Mesothelial cell of epicardium (in vitro differentiated cells): Measurements from ENCODE around the gene COL19A1. TPM values are rescaled to one million over a fixed set of nuclear protein-coding genes. Genes with fewer than 3 reads are reported as not detected.

Experiments
- DNase-seq, 2 experiments: peaks; one replicate each; pipeline ENCODE4 v3.0.0; 2021; ENCODE audit warnings: low spot score in 2 of 2; ENCODE audit not compliant: unreplicated experiment in 2 of 2
- H3K27ac Mint-ChIP-seq: 2 replicates; pipeline ENCODE4 v1.8.0; 2021; ENCODE audit warnings: mixed read lengths
- H3K27me3 Mint-ChIP-seq: 2 replicates; pipeline ENCODE4 v1.8.0; 2021; ENCODE audit warnings: low read depth, mixed read lengths
- H3K36me3 Mint-ChIP-seq: 2 replicates; pipeline ENCODE4 v1.8.0; 2021; ENCODE audit warnings: mixed read lengths
- H3K4me1 Mint-ChIP-seq: 2 replicates; pipeline ENCODE4 v1.8.0; 2021; ENCODE audit warnings: mixed read lengths
- H3K4me3 Mint-ChIP-seq: 2 replicates; pipeline ENCODE4 v1.8.0; 2021; ENCODE audit warnings: mild to moderate bottlenecking, moderate library complexity, mixed read lengths
- H3K9me3 Mint-ChIP-seq: 2 replicates; pipeline ENCODE4 v1.8.0; 2021; ENCODE audit warnings: mixed read lengths
- total RNA-seq: library from RNA; stranded (reverse); gene quantifications from 3 replicates; pipeline ENCODE4 v1.2.1, GENCODE V29; 2021
- TF ChIP-seq, protein P1 (sequence below): fragments of 200-600 bp; sonication (generic); IDR thresholded peaks from one replicate; pipeline ENCODE4 v1.5.0; 2021; ENCODE audit warnings: antibody characterized with exemption; ENCODE audit not compliant: unreplicated experiment

COL19A1 gene
- total RNA-seq, 1 donor from 2014 or later: 0.25 TPM

GRCh38 chr6:70151616-70152015 lies 285.3 kb downstream of the COL19A1 start:
- Mint-ChIP-seq H3K36me3 (no peaks in the 10 kb centered on the region), H3K4me3 (no peak overlapping the region)

DNA sequence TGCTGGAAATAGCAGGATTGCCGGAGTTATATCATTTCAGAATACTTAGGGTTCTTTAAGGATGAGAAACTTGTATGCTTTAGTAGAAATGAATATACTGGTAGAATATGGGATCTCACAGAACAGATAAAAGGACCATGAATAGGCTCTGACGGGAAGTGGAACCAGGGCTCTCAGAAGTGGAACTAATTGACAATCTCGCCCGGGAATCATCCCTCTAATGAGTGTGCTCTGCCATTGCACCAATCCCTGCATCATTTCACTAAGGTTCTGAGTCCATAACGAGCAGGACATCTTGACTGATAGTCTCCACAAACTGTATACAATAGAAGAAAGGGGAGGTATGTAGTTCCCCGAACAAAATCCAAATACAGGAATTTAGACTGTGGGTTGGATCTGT lies 286.4 kb downstream of the COL19A1 start:
- H3K4me3 Mint-ChIP-seq: no peak overlapping the region
- no peaks in the 10 kb centered on the region for H3K36me3 Mint-ChIP-seq
- no peak overlapping the region for H3K27ac Mint-ChIP-seq
- H3K9me3 Mint-ChIP-seq: no peaks in the 10 kb centered on the region
- H3K4me1 Mint-ChIP-seq: peaks cover 5% of the 10 kb centered on the region
- peaks cover 4% of the 10 kb centered on the region for H3K27me3 Mint-ChIP-seq
- no peak for DNase-seq
- TF ChIP-seq, protein P1, sequence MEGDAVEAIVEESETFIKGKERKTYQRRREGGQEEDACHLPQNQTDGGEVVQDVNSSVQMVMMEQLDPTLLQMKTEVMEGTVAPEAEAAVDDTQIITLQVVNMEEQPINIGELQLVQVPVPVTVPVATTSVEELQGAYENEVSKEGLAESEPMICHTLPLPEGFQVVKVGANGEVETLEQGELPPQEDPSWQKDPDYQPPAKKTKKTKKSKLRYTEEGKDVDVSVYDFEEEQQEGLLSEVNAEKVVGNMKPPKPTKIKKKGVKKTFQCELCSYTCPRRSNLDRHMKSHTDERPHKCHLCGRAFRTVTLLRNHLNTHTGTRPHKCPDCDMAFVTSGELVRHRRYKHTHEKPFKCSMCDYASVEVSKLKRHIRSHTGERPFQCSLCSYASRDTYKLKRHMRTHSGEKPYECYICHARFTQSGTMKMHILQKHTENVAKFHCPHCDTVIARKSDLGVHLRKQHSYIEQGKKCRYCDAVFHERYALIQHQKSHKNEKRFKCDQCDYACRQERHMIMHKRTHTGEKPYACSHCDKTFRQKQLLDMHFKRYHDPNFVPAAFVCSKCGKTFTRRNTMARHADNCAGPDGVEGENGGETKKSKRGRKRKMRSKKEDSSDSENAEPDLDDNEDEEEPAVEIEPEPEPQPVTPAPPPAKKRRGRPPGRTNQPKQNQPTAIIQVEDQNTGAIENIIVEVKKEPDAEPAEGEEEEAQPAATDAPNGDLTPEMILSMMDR: no peak

More at GRCh38 chr6:70151616-70152015, 285.3 kb downstream of the COL19A1 start:
- DNase-seq: no peak
- TF ChIP-seq, protein P1: no peak
- peaks cover 4% of the 10 kb centered on the region for H3K27me3 Mint-ChIP-seq
- peaks cover 5% of the 10 kb centered on the region for H3K4me1 Mint-ChIP-seq
- H3K27ac Mint-ChIP-seq: no peak overlapping the region
- H3K9me3 Mint-ChIP-seq: no peaks in the 10 kb centered on the region

DNA sequence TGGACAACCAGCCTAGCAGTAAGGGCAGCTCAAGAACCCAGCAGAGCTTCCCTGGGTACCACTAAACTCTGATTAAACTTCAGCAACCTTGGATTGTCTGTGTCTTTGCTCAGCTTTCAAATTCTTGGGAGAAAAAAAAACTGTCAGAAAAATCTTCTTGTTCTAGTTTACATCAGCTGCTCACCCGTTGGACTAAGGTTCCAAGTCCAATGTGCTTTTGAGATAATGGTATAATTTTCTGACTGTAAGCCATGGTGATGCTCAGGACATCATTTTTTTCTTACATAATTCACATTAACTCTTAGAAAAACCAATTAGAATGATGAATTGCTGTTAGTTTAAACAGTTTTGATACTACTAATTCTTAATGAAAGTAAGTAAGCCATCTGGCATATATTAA lies 290.7 kb downstream of the COL19A1 start:
- H3K36me3 Mint-ChIP-seq: no peaks in the 10 kb centered on the region
- peaks cover 3% of the 10 kb centered on the region for H3K4me1 Mint-ChIP-seq
- TF ChIP-seq, protein P1: no peak
- no peak for DNase-seq
- H3K4me3 Mint-ChIP-seq: no peak overlapping the region
- H3K27me3 Mint-ChIP-seq: peaks cover 4% of the 10 kb centered on the region
- no peak overlapping the region for H3K27ac Mint-ChIP-seq
- no peaks in the 10 kb centered on the region for H3K9me3 Mint-ChIP-seq

DNA sequence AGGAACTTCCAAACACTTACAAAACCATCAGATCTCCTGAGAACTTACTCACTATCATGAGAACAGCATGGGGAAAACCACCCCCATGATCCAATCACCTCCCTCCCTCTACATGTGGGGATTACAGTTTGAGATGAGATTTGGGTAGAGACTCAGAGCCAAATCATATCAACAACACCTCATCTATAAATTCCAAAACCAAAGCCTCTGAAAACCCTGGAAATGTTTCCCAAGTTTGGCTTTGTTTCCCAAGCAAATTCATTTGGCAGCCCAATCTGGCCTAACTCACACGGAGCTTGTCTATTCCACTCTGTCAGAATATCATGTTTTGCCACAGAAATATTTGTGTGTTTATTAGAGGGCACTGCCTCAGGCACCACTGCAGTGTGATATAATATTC lies 293.9 kb downstream of the COL19A1 start:
- no peak overlapping the region for H3K27ac Mint-ChIP-seq
- H3K27me3 Mint-ChIP-seq: peaks cover 2% of the 10 kb centered on the region
- peaks cover 5% of the 10 kb centered on the region for H3K9me3 Mint-ChIP-seq
- TF ChIP-seq, protein P1: no peak
- no peak for DNase-seq
- H3K36me3 Mint-ChIP-seq: no peaks in the 10 kb centered on the region
- no peak overlapping the region for H3K4me3 Mint-ChIP-seq
- H3K4me1 Mint-ChIP-seq: peaks cover 9% of the 10 kb centered on the region

GRCh38 chr6:70162972-70163371 lies 296.6 kb downstream of the COL19A1 start:
- Mint-ChIP-seq H3K4me3 (no peak overlapping the region), H3K4me1 (peaks cover 20% of the 10 kb centered on the region), H3K9me3 (peaks cover 5% of the 10 kb centered on the region), H3K36me3 (no peaks in the 10 kb centered on the region), H3K27ac (no peak overlapping the region), H3K27me3 (peaks cover 12% of the 10 kb centered on the region)
- DNase-seq: no peak
- TF ChIP-seq, protein P1: no peak

DNA sequence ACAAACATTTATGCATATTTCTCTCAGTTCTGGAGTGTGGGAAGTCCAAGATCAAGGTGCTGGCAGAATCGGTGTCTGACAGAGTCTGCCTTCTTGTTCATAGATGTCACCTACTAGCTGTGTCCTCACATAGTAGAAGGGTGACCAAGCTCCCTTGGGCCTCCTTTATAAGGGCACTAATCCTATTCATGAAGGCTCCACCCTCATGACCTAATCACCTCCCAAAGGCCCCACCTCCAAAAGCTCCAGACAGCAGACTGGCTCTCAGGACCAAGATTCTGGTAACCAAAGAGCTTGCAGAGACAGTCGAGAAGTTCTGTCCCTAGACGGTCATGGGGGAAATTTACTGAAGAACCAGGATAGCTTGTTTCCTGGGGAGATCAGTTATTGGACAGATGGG lies 297.4 kb downstream of the COL19A1 start:
- no peak for DNase-seq
- peaks cover 20% of the 10 kb centered on the region for H3K4me1 Mint-ChIP-seq
- H3K9me3 Mint-ChIP-seq: peaks cover 5% of the 10 kb centered on the region
- H3K4me3 Mint-ChIP-seq: no peak overlapping the region
- no peak overlapping the region for H3K27ac Mint-ChIP-seq
- H3K36me3 Mint-ChIP-seq: no peaks in the 10 kb centered on the region
- TF ChIP-seq, protein P1: no peak
- peaks cover 15% of the 10 kb centered on the region for H3K27me3 Mint-ChIP-seq
